Raji (cell line): ENCODE results near the gene LUC7L3.

ENCODE experiments used
- POLR2A ChIP-seq: IDR thresholded peaks from 2 replicates; pipeline ENCODE4 v1.6.1; 2011; ENCODE audit warnings: low read depth, low read length, control low read depth; ENCODE audit not compliant: insufficient read depth

The LUC7L3 gene

DNA sequence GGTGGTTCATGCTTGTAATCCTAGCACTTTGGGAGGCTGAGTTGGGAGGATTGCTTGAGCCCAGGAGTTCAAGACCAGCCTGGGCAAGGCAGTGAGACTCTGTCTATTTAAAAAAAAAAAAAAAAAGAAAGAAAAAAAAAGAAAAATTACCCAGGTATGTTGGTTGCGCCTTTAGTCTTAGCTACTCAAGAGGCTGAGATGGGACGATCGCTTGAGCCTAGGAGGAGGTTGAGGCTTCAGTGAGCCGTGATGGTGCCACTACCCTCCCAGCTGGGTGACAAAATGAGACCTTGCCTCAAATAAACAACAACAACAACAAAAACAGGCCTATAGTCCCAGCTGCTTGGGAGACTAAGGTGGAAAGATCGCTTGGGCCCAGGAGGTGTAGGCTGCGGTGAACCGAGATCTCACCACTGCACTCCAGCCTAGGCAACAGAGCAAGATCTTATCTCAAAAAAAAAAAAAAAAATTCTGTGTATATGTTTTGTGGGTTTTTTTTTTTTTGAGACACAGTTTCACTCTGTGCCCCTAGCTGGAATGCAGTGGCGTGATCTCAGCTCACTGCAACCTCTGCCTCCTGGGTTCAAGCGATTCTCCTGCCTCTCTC is 60.4 kb downstream of the LUC7L3 start:
- no peak for TF ChIP-seq POLR2A

DNA sequence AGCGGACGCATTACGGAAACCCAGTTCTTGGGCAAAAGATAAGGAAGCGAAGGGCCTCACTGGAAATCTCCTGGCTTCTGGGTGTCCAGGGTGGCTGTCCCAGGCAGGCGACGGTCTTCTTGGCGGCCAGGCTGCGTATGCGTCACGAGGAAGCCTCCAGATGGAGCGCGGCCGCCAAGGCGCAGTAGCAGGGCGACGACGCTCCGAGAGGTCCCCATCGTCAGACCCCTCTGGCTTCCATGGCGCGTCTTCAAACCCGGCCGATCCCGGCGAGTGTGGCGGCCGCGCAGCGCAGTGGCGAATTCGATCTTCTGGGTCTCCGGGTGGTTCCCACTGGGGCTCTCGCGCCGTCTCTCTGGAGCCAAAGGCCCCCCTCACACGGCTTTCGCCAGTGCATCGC is 61.8 kb downstream of the LUC7L3 start:
- TF ChIP-seq POLR2A = no peak

DNA sequence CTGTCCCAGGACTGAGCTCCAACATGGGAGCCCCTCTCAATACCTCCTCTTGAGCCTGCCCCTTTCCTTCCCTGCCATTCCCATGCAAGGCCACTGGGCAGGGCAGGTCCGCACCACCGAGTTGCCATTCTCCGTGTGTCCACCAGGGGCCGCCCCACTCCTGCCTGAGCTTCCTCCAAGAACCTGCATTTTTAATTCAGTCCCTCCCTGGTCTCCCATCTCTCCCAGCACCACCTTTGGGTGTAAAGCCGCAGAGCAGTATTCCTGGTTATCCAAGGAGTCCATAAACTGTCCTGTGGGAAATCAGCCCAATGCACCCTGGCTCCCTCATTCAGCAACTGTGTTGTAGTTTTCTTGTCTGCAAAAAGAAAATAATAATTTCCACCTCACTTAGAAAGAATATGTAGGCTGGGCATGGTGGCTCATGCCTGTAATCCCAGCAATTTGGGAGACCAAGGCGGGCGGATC is 63.8 kb downstream of the LUC7L3 start:
- TF ChIP-seq POLR2A = no peak

DNA sequence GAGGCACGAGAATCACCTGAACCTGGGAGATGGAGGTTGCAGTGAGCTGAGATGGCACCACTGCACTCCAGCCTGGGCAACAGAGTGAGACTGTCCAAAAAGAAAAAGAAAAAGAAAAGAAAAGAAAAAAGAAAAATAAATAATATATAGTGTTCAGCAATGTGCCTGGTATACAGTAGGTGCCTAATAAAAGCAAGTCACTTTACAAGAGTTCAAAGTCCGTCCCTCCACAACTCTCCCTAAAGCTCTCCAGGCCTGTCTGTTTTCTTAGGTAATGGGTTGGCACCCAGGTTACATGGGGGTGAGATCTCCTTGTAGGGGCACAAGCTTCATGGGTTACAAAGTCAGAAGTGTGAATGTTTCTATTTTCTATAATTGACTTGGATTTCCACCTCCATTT is 64.5 kb downstream of the LUC7L3 start:
- TF ChIP-seq POLR2A = no peak

GRCh38 chr17:50785126-50785525 is 65.7 kb downstream of the LUC7L3 start:
- TF ChIP-seq POLR2A = no peak

DNA sequence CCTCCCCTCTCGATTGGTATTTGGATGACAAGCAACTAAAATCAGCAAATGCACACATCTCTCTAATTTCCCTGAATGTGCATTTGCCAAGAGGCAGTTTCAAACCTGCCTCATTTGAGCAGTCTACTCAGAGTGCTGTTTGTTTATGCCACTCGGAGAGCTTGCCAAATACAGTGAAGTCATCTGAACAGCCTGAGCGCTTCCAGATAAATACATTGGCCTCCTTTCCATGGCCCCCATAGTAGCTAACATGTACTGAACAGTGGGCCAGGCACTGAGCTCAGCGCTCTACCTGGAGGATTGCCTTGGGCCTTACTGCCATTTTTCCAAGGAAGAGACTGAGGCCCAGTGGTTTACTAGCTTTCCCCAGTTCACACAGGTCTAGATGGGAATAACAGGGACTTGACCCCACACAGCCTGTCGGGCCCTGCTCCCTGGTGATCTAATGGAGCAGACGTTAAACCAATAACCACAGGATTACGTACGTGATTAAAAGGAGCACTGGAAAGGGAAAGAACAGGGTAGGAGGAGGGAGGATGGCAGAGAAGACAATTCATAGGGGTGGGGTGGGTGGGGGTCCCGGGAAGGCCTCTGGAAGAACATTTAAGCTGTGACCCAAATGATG is 66.7 kb downstream of the LUC7L3 start:
- TF ChIP-seq POLR2A = no peak

GRCh38 chr17:50787106-50787505 is 67.7 kb downstream of the LUC7L3 start:
- no peak for TF ChIP-seq POLR2A

- TF ChIP-seq POLR2A = no peak
Observed at GRCh38 chr17:50790618-50791017, 71.2 kb downstream of the LUC7L3 start.

DNA sequence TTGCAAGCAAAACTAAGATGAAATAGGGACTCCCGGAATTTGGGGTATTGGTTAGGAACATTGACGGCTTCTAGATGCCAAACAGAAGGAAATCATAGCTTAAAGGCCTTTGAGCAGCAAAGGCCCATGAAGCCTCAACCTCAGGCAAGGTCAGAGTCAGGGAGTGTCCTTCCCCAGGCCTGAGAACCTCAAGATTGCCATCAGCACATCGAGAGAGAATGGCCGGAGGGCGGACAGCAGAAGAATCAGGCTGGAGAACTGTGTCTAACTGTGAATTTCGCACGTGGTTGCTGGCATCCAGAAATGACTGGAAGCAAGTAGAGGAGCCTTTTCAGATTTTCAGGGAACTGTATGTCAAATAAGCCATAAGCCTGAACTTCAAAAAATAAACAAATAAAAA is 72.7 kb downstream of the LUC7L3 start:
- TF ChIP-seq POLR2A = no peak

GRCh38 chr17:50793007-50793406 is 73.6 kb downstream of the LUC7L3 start:
- no peak for TF ChIP-seq POLR2A

DNA sequence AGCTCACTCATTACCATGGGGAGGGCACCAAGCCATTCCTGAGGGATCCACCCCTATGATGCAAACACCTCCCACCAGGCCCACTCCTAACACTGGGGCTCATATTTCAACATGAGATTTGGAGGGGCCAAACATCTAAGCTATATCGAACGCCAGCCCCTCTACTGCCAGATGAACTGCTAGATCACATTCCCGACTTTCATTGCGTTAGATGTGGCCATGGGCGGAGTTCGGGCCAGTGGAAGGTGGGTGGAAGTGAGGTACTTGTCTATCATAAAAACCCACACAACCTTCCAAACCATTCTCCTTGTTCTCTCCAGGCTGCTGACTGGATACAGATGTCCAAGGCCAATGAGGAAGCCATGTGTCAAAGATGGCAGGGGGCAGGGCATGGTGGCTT is 75.0 kb downstream of the LUC7L3 start:
- no peak for TF ChIP-seq POLR2A

GRCh38 chr17:50797135-50797810 is 77.9 kb downstream of the LUC7L3 start:
- no peak for TF ChIP-seq POLR2A

GRCh38 chr17:50798424-50799288 is 79.3 kb downstream of the LUC7L3 start:
- no peak for TF ChIP-seq POLR2A

DNA sequence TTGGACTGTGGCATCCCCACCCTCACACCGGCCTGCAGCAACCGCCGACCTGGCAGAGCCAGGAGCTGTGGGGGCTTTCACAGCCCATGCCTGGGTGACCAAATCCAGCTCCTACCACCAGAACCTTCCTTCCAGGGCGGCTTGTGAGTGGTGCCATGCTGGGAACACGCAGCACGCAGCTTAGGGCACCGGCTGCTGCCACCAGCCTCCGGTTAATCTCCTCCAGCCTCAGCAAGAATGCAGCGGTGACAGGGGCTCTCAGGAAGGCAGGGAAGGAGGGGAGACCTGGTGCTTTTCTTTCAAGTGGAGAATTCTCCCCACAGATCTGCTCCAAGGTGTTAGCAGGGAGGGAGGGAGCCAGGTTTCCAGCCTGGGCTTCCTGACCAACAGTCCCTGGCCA is 80.2 kb downstream of the LUC7L3 start:
- no peak for TF ChIP-seq POLR2A

DNA sequence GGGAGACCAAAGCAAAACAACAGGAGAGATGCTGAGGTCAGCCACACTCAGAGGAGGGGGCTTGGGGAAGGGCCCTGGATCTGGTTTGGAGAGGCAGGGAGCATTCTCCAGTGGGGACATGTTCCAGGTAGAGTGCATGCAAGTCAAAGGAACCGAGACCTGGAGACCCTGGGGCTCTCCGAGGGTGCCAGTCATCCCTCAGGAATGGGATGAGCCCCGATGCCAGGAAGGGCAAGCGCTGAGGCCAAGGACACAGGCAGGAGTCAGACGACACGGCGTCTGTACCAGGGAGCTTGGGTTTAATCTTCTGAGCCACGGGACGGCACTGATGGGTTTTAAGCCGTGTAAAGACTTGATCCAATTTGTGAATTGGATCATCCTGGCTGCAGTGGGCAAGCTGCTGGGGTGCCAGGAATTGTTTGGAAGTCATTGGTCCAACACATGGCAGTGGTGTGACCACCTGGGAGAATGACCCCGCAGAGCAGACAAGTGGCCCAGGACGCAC is 80.8 kb downstream of the LUC7L3 start:
- no peak for TF ChIP-seq POLR2A
